ENCODE results near the gene SLC6A20.

Gene SLC6A20

GRCh38 chr3:45799586-45799985 is 3.2 kb upstream of the SLC6A20 start:
- no peak for DNase-seq

DNA sequence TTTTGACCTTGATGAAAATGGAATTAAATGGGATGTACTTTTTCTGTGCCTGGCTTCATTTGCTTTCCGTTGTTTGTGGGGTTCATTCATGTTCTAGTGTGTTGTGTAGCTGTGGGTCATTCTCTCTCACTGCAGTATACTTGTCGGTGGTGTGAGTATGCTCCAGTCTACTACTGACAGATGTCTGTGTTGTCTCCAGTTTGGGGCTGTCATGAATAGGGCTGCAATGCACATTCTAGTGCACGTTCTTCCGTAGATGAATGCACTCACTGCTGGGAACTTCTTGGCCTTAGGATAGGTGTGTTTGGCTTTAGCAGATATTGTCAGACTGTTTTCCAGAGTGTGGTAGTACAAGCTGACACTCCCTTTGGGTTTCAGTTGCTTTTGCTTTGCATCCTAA is 1.7 kb upstream of the SLC6A20 start:
- no peak for DNase-seq

GRCh38 chr3:45796902-45797637 is 734 bp upstream of the SLC6A20 start:
- DNase-seq = no peak

DNA sequence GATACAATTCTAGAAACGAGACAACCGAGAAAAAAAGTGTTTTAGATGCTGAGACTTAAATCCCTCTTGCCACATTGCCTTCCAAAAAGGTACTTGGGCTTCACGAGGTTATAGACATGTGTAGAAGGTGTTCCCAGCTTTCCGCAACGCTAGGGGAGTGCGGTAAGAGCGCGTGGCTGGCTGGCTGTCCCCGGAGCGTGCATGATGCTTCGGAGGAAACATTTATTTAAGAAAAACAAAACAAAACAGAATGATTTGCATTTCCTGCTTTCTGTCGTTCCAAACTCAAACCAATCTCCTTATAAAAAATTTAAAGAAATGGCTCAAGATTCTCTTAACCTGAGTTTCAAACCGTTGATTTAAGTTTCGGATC is 841 bp downstream of the SLC6A20 start:
- DNase-seq = no peak

- DNase-seq = no peak
Observed at GRCh38 chr3:45794660-45795059, 1.7 kb downstream of the SLC6A20 start.

- DNase-seq = no peak
Observed at GRCh38 chr3:45794177-45794560, 2.2 kb downstream of the SLC6A20 start.

DNA sequence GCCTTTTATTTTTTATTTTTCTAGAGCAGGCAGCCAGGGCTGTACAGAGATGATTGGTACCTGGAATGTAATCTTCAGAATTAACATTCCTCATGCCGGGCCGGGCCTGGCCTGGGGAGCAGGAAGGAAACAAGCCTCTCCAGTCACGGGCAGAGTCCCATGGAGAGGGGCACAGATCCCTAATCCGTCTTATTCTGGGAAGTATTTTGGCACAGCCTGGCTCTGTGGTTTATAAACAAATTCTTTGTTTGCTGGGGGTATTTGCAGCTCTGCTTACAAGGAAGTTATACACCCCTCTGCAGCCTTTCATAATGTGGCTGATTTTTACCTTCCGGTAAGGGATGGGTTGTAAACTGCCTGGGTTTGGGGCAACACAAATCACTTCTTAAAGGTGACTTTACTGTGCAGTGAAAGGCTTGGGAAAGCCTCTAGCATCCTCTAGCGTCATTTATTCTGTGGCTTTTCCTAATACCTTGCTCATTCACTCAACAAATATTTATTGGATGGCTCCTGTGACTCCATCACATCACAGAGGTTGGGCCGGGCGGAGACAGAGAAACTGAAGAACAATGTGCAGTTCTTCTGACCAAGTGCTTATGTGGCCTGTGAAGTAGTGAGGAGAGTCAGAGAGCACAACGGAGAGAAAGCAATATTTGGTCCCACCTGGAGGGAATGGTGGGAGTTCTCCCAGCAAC is 2.7 kb downstream of the SLC6A20 start:
- DNase-seq = no peak

DNA sequence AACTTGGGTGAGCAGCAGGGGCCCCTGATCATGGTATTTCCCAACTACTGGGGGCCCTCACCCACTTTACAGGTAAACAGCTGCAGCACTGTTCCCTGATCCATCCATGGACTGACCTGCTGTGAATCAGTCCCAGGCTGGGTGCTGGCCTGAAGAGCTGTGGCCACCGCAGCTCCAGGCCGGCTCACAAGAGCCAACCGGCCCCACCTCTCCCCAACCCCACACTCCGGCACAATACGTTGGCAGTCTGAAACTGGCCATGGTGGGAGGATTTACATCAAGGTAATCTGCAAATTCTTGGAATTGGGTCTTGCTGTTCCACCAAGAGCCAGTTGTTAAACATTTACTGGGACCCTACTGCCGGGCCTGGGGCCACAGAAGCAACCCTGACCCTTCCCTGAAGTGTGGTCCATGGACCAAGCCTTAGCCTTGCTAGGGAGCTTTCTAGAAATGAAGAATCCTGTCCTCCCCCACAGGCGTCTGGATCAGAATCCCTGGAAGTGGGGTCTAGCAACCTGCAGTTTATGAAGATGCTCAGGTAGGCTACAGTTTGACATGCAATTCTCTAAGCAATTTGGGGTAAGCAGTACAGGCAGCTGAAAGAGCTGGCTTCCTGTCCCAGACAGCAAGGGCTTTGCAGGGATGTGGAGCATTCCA is 3.7 kb downstream of the SLC6A20 start:
- DNase-seq = no peak

GRCh38 chr3:45792036-45792435 is 4.3 kb downstream of the SLC6A20 start:
- no peak for DNase-seq

DNA sequence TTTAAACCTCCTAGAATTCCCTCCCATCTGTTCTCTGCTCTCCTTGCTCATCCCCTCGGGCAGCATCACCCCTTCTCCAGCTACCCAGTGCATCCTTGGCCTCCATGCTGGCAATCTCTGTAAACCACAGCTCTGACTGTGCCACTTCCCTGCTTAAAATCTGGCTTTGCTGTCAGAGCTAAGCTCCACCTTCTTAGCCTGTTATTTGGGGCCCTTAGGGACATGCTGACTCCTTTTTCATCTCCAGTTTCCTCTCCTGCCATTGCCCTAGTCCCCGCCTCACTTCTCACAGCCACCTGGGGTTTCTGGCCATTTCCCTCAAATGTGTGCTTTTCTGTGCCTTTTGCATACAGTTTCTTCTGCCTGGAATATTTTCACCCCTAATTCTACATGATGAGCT is 5.7 kb downstream of the SLC6A20 start:
- no peak for DNase-seq

- no peak for DNase-seq
Observed at GRCh38 chr3:45789235-45789812, 7.0 kb downstream of the SLC6A20 start.

DNA sequence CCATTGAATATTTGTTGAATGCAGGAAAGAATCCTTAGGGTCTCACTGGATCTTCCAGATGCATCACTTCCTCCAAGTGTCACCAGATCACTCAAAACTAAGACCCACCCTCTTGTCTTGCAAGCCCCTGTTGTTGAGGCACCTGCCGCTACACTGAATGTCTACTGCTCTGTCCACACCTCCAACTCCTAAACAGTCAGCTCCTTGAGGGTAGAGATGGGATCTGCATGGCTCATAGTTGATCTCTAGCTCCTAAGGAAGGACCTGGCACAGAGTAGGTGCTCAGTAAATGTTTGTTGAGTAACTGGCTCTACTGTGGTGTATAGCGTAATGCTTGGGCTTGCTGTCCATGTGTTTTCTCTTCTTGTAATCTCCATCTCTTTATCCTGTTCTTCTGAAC is 8.8 kb downstream of the SLC6A20 start:
- no peak for DNase-seq

DNA sequence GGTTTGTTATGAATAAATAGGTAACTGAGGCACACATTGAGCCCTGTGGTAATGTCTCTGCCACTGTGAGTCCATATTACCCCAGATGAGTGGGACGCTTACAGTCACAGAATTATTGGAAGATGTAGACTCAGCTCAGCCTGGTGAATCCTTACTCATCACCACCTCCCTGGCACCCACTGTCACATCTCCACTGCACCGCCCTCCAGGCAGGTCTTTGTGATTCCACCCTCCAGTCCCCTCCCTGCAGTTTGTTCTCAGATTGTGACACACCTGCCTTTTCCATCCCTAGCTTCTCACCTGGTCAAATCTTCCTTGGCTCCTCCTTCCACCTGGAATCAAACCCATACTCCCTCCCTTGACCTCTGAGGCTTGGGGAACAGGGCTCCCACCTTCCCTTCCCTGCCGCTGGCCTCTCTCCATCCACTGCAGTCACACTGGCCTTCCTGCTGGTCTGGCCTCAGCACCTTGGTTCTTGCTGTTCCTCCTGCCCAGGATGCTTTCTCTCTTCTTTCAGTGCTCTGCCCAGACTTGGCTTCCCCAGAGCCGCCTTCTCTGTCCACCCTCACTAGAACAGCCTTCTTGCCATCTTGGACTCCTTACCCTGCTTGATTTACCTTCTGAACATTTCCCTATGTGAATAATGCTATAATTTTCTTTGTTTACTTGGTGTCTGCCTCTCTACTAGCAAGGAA is 9.4 kb downstream of the SLC6A20 start:
- no peak for DNase-seq

GRCh38 chr3:45785605-45786150 is 10.7 kb downstream of the SLC6A20 start:
- DNase-seq = no peak

GRCh38 chr3:45783667-45784066 is 12.7 kb downstream of the SLC6A20 start:
- no peak for DNase-seq

- no peak for DNase-seq
Observed at GRCh38 chr3:45782381-45782780, 14.0 kb downstream of the SLC6A20 start.

GRCh38 chr3:45781841-45782240 is 14.5 kb downstream of the SLC6A20 start:
- no peak for DNase-seq

DNA sequence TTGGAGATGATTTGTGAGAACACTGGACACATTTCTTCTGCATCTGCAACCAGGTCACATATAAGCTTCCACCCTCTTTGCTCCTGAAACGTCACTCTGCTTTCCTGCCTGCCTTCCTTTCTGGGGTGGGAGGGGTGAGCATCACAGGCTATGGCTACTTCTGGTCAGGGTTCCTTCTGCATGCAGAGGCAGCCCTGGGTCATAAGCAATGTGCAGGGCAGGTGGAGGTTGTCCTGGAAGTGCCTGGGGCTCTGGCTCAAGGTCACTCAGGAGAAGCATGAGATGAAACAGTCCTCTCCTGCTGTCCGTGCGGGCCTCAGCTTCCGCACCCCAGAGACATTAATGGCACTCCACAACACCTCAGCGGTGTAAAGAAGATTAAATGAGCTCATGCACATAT is 15.1 kb downstream of the SLC6A20 start:
- DNase-seq = no peak

DNA sequence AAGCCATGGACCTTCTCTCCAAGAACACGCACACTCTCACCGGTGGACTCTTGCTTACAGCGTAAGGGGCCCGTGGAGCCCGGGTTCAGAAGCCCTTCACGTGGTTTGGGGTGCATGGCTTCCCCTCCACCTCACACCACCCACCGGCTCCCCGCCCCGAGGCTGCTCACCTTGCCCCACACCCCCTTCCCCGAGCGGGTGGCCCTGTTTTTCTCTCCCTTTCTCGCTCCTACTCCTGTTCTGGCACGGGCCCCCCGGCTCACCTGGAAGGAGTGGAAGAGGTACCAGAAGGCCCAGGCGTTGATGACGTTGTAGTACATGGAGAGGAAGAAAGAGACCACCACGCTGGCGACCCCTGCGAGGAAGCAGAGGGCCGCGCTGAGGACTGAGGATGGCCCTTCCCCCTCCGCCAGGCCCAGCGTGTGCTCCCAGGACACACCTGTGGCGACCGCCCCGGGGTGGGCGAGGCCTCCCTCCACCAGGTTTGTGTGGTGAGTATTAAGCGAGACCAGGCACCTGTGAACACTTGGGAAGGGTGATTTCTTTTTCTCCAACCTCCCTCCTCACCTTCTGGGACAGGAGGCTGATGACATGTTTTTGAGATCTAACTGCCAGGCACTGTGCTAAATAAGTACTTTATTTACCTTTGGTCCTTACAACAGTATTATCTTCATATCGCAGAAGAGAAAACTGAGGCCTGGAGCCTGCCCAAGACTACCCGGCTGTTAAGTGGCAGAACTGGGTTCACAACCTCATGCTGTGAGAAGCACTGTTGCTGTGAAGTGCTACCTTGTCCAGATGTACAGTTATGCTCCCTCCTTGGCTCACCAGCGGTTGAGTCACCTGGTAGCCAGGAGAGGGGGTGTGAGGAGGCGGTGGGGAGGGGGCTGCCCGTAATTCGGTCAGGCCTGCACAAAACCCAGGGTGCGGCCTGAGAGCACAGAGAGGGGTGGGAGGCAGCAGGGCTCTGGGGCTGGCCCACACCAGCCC is 16.3 kb downstream of the SLC6A20 start:
- DNase-seq = no peak

DNA sequence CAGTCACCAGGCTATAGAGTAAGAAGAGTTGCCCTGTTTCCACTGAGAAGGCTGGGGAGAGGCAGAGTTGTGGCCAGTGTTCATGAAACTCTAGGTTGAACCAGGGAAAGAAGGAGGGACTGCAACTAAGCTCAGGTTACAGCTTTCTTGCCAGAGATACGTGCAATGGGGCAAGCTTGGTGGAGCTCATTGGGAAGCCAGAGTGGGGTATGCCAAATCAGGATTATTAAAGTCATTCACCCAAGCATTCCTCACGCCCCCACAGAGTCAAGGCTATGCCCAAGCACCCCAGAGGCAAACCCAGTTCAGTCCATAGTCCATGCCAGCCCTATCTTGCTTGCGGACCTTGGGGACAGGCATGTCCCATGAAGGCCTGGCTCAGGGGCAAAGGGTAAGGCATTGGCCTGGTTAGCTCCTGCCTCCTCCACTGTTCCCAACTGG is 17.6 kb downstream of the SLC6A20 start:
- DNase-seq = no peak

GRCh38 chr3:45777746-45778386 is 18.5 kb downstream of the SLC6A20 start:
- DNase-seq = no peak

Measured in CD4-positive, alpha-beta T cell treated with Interleukin-12 subunit alpha and Interleukin-12 subunit beta, for 1 hour (primary cell).